B cell (primary cell): ENCODE results near the gene GRB14. TPM values are rescaled to one million over a fixed set of nuclear protein-coding genes. Genes with fewer than 3 reads are reported as not detected.

ENCODE experiments used
- ATAC-seq: fragments of 200-7000 bp; cut with Tn5 transposase; one replicate; pipeline ENCODE4 v1.10.0; 2021; ENCODE audit warnings: low read depth, mild to moderate bottlenecking, moderate number of reproducible peaks, moderate library complexity
- CTCF ChIA-PET: fragments of 350-600 bp; sonication (Branson Sonifier 250); formaldehyde crosslinking; loops from one replicate; lab custom pipeline; 2021; ENCODE audit warnings: antibody characterized with exemption, inconsistent platforms; lab: Charles Lee
- POLR2A ChIA-PET: fragments of 350-600 bp; sonication (Branson Sonifier 250); formaldehyde crosslinking; loops from one replicate; lab custom pipeline; 2021; ENCODE audit warnings: antibody characterized with exemption; lab: Charles Lee
- DNase-seq: peaks from one replicate; pipeline ENCODE4 v3.0.0; 2013
- H2AFZ ChIP-seq: 2 replicates; pipeline ENCODE4 v1.6.1; 2012; ENCODE audit warnings: mild to moderate bottlenecking, low read depth, low read length; ENCODE audit not compliant: insufficient read depth, poor library complexity, severe bottlenecking
- H3K27ac ChIP-seq, 2 donors: 1 replicate in 1 of 2; 2 replicates in 1 of 2; pipeline ENCODE4 v1.5.1; 2012 to 2013; ENCODE audit warnings: low read length in 2 of 2, mild to moderate bottlenecking in 2 of 2, moderate library complexity in 1 of 2
- H3K27me3 ChIP-seq, 4 experiments: fragments of 200-600 bp in 1 of 4; sonication (generic) in 1 of 4; replicated peaks in 1 of 4; 1 replicate in 2 of 4; 2 replicates in 2 of 4; pipeline versions ENCODE4 v1.6.1 to v1.7.0; 2013 to 2016; ENCODE audit warnings: low read length in 3 of 4, mild to moderate bottlenecking in 2 of 4, mixed read lengths in 1 of 4, moderate library complexity in 1 of 4; ENCODE audit not compliant: insufficient read depth in 4 of 4, control insufficient read depth in 3 of 4; ENCODE audit errors: control extremely low read depth in 1 of 4
- H3K36me3 ChIP-seq, 2 experiments: replicated peaks in 1 of 2; 1 replicate in 1 of 2; 2 replicates in 1 of 2; pipeline versions ENCODE4 v1.6.1 to v1.7.1; 2013; ENCODE audit warnings: low read length in 1 of 2; ENCODE audit not compliant: insufficient read depth in 2 of 2, control insufficient read depth in 1 of 2; ENCODE audit errors: control extremely low read depth in 1 of 2, extremely low read depth in 1 of 2
- H3K4me1 ChIP-seq, 2 donors: fragments of 200-600 bp in 1 of 2; sonication (generic) in 1 of 2; 1 replicate in 1 of 2; 2 replicates in 1 of 2; pipeline versions ENCODE4 v1.5.1 to v1.6.1; 2013 to 2017; ENCODE audit warnings: low read length in 2 of 2; ENCODE audit not compliant: control insufficient read depth in 2 of 2, insufficient read depth in 2 of 2
- H3K4me2 ChIP-seq: replicated peaks from 2 replicates; pipeline ENCODE3; 2012; ENCODE audit warnings: mild to moderate bottlenecking, low read depth, low read length; ENCODE audit not compliant: poor library complexity, severe bottlenecking
- H3K4me3 ChIP-seq, 5 experiments: fragments of 200-600 bp in 1 of 5; sonication (generic) in 1 of 5; 1 replicate in 3 of 5; 2 replicates in 2 of 5; pipeline versions ENCODE4 v1.5.1 to v1.7.0; 2011 to 2016; ENCODE audit warnings: low read length in 4 of 5, mild to moderate bottlenecking in 4 of 5, low read depth in 2 of 5, control low read depth in 1 of 5, moderate library complexity in 1 of 5; ENCODE audit not compliant: insufficient read depth in 1 of 5; ENCODE audit errors: control extremely low read depth in 1 of 5, extremely low read depth in 1 of 5
- H3K79me2 ChIP-seq: fragments of 200-600 bp; sonication (generic); one replicate; pipeline ENCODE4 v1.6.0; 2016; ENCODE audit warnings: low read length; ENCODE audit not compliant: control insufficient read depth, insufficient read depth
- H3K9ac ChIP-seq: fragments of 200-600 bp; sonication (generic); 2 replicates; pipeline ENCODE4 v1.6.1; 2017; ENCODE audit warnings: mild to moderate bottlenecking, low read length, moderate library complexity
- H3K9me3 ChIP-seq, 3 donors: one replicate each; pipeline versions ENCODE4 v1.6.1 to v1.7.1; 2013; ENCODE audit warnings: low read length in 2 of 3; ENCODE audit not compliant: control insufficient read depth in 2 of 3, insufficient read depth in 1 of 3; ENCODE audit errors: control extremely low read depth in 1 of 3
- H4K20me1 ChIP-seq: 2 replicates; pipeline ENCODE4 v1.6.0; 2012; ENCODE audit warnings: mild to moderate bottlenecking, low read length; ENCODE audit not compliant: insufficient read depth, control insufficient read depth, poor library complexity, severe bottlenecking
- H3K27ac Mint-ChIP-seq: one replicate; pipeline ENCODE4 v1.8.0; 2021; ENCODE audit warnings: mixed read lengths
- H3K27me3 Mint-ChIP-seq: one replicate; pipeline ENCODE4 v1.8.0; 2021; ENCODE audit warnings: mixed read lengths
- H3K4me1 Mint-ChIP-seq: one replicate; pipeline ENCODE4 v1.8.0; 2021; ENCODE audit warnings: mixed read lengths
- H3K4me3 Mint-ChIP-seq: one replicate; pipeline ENCODE4 v1.8.0; 2021; ENCODE audit warnings: mixed read lengths
- H3K9me3 Mint-ChIP-seq: one replicate; pipeline ENCODE4 v1.8.0; 2022; ENCODE audit warnings: mixed read lengths; ENCODE audit not compliant: insufficient read depth
- CTCF ChIP-seq: fragments of 200-600 bp; IDR thresholded peaks from one replicate; pipeline ENCODE4 v1.8.0; 2022; ENCODE audit warnings: antibody characterized with exemption, mild to moderate bottlenecking
- EZH2 ChIP-seq: IDR thresholded peaks from 2 replicates; pipeline ENCODE4 v1.6.1; 2012; ENCODE audit warnings: borderline replicate concordance, low read depth, mild to moderate bottlenecking, moderate library complexity, low read length; ENCODE audit not compliant: insufficient read depth, poor library complexity, severe bottlenecking
- WGBS: methylation state at CpG from one replicate; pipeline ENCODE4 v1.1.5; 2013; ENCODE audit warnings: missing lambda C conversion rate; ENCODE audit not compliant: insufficient coverage; 5-methylcytosine and 5-hydroxymethylcytosine counted together
- intact Hi-C: fragments of 100-400 bp; cut with micrococcal nuclease; formaldehyde crosslinking; loops from one replicate; pipeline ENCODE4 v1.10.0; 2022
- polyA plus RNA-seq: library from polyadenylated mRNA; depleted of rRNA; stranded (reverse); fragments of >200 nt; gene quantifications from 2 replicates; pipeline ENCODE4 v1.2.3, GENCODE V29; 2012
- total RNA-seq, 2 donors: library from RNA; stranded (reverse); fragments of 120-200 nt in 1 of 2; gene quantifications; 1 replicate in 1 of 2; 2 replicates in 1 of 2; pipeline versions ENCODE4 v1.2.3 to v1.2.4, GENCODE V29; 2013 to 2022

Gene GRB14
- total and polyA plus RNA-seq, 2 donors (not counting 1 experiment from before 2014, with no cell fraction given) = not detected

DNA sequence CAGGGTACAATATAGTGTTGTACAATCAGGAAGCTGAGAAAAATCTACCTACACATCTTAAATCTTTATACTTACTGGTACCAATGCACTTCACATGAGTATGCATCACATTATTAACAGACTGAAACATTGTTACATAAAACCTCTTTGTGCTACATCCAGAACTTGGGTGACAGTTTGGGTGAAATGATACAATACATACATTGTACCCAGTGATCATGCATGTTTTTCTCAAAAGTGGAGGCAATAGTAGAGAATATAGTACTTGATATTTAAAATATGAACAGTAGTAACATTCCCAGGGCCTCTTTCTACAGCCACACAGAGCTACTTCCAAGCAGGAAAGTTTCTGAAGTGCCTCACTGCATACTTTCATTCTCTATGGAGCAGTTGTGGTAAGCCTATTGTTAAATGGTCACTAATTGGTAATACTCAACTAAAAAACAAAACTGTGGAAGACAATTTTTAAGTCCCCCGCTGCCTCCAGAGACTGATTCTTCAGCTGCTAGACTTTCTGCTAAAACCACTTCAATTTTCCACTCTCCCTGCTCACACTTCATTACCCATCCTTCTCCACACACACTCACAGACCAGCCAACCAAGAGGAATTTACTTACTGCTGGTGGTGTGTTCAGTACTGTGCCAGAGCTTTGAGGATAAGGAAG, 22.9 kb upstream of the GRB14 start:
- Histone ChIP-seq H3K27ac (no peak overlapping the region), H3K4me2 (no peak overlapping the region), H3K4me1 (no peaks in the 10 kb centered on the region), H3K79me2 (no peaks in the 10 kb centered on the region), H3K9ac (no peak overlapping the region), H3K9me3 (peaks cover 3 to 11% (median 6%) of the 10 kb centered on the region in 3 donors), H3K4me3 (no peak overlapping the region), H3K27me3 (no peaks in the 10 kb centered on the region), H4K20me1 (no peaks in the 10 kb centered on the region), H3K36me3 (no peaks in the 10 kb centered on the region), H2AFZ (no peak overlapping the region)
- DNase-seq (no peak), ATAC-seq (no peak)
- no peak overlapping the region for H3K4me3 Mint-ChIP-seq
- no peaks in the 10 kb centered on the region for H3K4me1 Mint-ChIP-seq
- POLR2A ChIA-PET = no interaction called here
- intact Hi-C loops = no loop called here
- no peaks in the 10 kb centered on the region for H3K27me3 Mint-ChIP-seq
- H3K9me3 Mint-ChIP-seq = peaks cover 11% of the 10 kb centered on the region
- TF ChIP-seq CTCF = no peak
- WGBS = 100% methylated on average over 1 of the region's 1 CpG
- no peak overlapping the region for H3K27ac Mint-ChIP-seq
- CTCF ChIA-PET = no interaction called here

DNA sequence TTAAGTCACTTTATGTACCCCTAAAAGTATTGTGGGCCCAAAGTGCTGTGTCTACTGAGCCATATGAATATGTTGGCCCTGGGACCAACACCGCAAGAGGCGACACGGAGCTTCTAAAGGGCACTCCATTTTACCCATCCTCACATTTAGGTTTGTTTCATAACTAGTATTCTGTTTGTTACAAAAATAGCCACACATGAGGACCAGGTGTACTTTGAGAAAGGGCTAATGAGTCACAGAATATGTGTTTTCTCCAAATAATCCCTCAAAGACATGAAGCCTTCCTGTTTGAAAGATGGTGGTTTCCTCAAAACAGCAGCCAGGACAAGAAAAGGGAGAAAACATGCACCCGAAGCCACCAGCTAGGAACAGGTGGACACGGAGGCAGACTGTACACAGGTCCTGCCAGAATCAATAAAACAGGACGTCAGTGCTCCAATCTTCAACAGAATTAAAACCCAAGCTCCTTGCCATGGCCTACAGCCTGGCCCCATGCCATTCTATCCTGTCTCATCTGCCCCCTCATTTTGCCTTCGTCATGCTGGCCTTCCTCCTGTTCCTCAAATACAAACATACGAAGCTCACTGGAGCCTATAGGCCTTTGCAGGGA, 21.8 kb upstream of the GRB14 start:
- ChIA-PET CTCF (no interaction called here), POLR2A (no interaction called here)
- Histone ChIP-seq H4K20me1 (no peaks in the 10 kb centered on the region), H3K4me2 (no peak overlapping the region), H3K9ac (no peak overlapping the region), H3K27me3 (no peaks in the 10 kb centered on the region), H2AFZ (no peak overlapping the region), H3K79me2 (no peaks in the 10 kb centered on the region), H3K36me3 (no peaks in the 10 kb centered on the region), H3K4me1 (no peaks in the 10 kb centered on the region), H3K4me3 (no peak overlapping the region), H3K9me3 (peaks cover 3 to 6% (median 4%) of the 10 kb centered on the region in 3 donors), H3K27ac (no peak overlapping the region)
- Mint-ChIP-seq H3K4me3 (no peak overlapping the region), H3K27ac (no peak overlapping the region), H3K27me3 (no peaks in the 10 kb centered on the region), H3K4me1 (no peaks in the 10 kb centered on the region), H3K9me3 (peaks cover 5% of the 10 kb centered on the region)
- WGBS = 96% methylated on average over 5 of the region's 8 CpGs
- intact Hi-C loops = no loop called here
- ATAC-seq = no peak
- DNase-seq = no peak
- TF ChIP-seq EZH2 (no peak), CTCF (no peak)
